ENCODE data around the gene DCAF6. TPM values are rescaled to one million over a fixed set of nuclear protein-coding genes. Genes with fewer than 3 reads are reported as not detected.

DCAF6 gene
- polyA plus RNA-seq, 4 donors: 28.9 to 63.2 (median 35.6) TPM

GRCh38 chr1:168019407-168019806 lies 82.9 kb downstream of the DCAF6 start:
- Histone ChIP-seq H3K9me3 (ENCODE audit: control insufficient read depth in 2 of 2, insufficient read depth in 1 of 2, low read depth in 1 of 2, low read length in 1 of 2) (no peaks in the 10 kb centered on the region), H3K27me3 (ENCODE audit: control insufficient read depth in 3 of 3, insufficient read depth in 3 of 3, low read length in 3 of 3) (no peaks in the 10 kb centered on the region), H3K36me3 (ENCODE audit: control insufficient read depth in 3 of 3, insufficient read depth in 2 of 3, low read depth in 1 of 3, low read length in 3 of 3) (peaks cover 6 to 16% (median 6%) of the 10 kb centered on the region in 3 donors), H3K4me3 (ENCODE audit: low read depth in 1 of 3, low read length in 3 of 3) (no peak overlapping the region), H3K27ac (ENCODE audit: low read depth in 1 of 3, low read length in 2 of 3) (no peak overlapping the region), H3K4me1 (ENCODE audit: control insufficient read depth in 3 of 3, insufficient read depth in 2 of 3, low read depth in 1 of 3, low read length in 2 of 3) (no peaks in the 10 kb centered on the region)
- no peak for FAIRE-seq
- 91 to 100% (median 96%) methylated on average over 1 of the region's 1 CpG for WGBS, 3 donors
- DNase-seq: no peak

GRCh38 chr1:168031198-168031597 lies 94.7 kb downstream of the DCAF6 start:
- 94 to 99% (median 97%) methylated on average over 5 of the region's 5 CpGs for WGBS, 3 donors
- H3K27ac ChIP-seq (ENCODE audit: low read depth in 1 of 3, low read length in 2 of 3): no peak overlapping the region
- no peaks in the 10 kb centered on the region for H3K27me3 ChIP-seq (ENCODE audit: control insufficient read depth in 3 of 3, insufficient read depth in 3 of 3, low read length in 3 of 3)
- H3K36me3 ChIP-seq (ENCODE audit: control insufficient read depth in 3 of 3, insufficient read depth in 2 of 3, low read depth in 1 of 3, low read length in 3 of 3): peaks cover 0 to 11% (median 4%) of the 10 kb centered on the region in 3 donors
- no peak for DNase-seq
- H3K9me3 ChIP-seq (ENCODE audit: control insufficient read depth in 2 of 2, insufficient read depth in 1 of 2, low read depth in 1 of 2, low read length in 1 of 2): no peaks in the 10 kb centered on the region
- H3K4me3 ChIP-seq (ENCODE audit: low read depth in 1 of 3, low read length in 3 of 3): no peak overlapping the region
- no peaks in the 10 kb centered on the region for H3K4me1 ChIP-seq (ENCODE audit: control insufficient read depth in 3 of 3, insufficient read depth in 2 of 3, low read depth in 1 of 3, low read length in 2 of 3)
- no peak for FAIRE-seq

DNA sequence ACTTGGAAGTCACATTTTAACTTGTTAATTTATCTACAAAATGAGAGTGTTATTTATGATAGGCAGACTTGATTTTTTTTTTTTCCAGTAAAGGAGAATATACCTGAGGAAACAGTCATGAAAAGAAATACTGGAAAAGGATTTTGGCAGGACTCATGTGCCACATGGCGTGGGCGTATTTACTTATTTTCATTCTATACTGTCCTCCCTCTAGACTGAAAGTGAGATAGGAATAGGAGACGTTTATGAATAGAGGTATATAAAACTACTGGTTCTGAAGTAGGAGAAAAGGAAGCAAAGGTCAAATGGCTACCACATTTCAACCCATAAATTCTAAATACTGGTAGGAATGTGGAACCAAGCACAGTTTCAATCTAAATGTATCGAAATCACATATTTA lies 95.1 kb downstream of the DCAF6 start:
- H3K36me3 ChIP-seq (ENCODE audit: control insufficient read depth in 3 of 3, insufficient read depth in 2 of 3, low read depth in 1 of 3, low read length in 3 of 3): peaks cover 0 to 11% (median 4%) of the 10 kb centered on the region in 3 donors
- H3K27me3 ChIP-seq (ENCODE audit: control insufficient read depth in 3 of 3, insufficient read depth in 3 of 3, low read length in 3 of 3): no peaks in the 10 kb centered on the region
- no peak for DNase-seq
- no peak overlapping the region for H3K27ac ChIP-seq (ENCODE audit: low read depth in 1 of 3, low read length in 2 of 3)
- 81 to 83% (median 82%) methylated on average over 4 of the region's 4 CpGs for WGBS, 3 donors
- no peaks in the 10 kb centered on the region for H3K4me1 ChIP-seq (ENCODE audit: control insufficient read depth in 3 of 3, insufficient read depth in 2 of 3, low read depth in 1 of 3, low read length in 2 of 3)
- H3K9me3 ChIP-seq (ENCODE audit: control insufficient read depth in 2 of 2, insufficient read depth in 1 of 2, low read depth in 1 of 2, low read length in 1 of 2): no peaks in the 10 kb centered on the region
- no peak overlapping the region for H3K4me3 ChIP-seq (ENCODE audit: low read depth in 1 of 3, low read length in 3 of 3)
- no peak for FAIRE-seq

DNA sequence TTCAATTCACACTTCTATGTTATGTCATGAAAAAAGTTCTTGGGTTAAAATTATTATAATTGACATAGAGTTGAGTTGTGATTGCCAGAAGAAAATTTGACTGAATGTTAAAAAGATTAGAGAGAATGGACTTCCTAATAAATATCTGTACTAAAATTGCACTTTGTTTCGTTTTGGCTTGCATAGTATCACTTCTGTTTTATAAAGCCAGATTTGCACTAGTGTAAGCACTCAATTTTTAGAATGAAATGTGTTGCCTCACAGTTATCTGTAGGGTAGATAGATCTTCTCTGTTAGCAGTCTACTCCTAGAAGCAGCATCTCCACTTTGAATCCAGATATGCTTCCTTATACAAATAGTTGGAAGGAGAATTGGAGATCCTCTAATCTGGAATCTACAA lies 95.5 kb downstream of the DCAF6 start:
- Histone ChIP-seq H3K4me1 (ENCODE audit: control insufficient read depth in 3 of 3, insufficient read depth in 2 of 3, low read depth in 1 of 3, low read length in 2 of 3) (no peaks in the 10 kb centered on the region), H3K9me3 (ENCODE audit: control insufficient read depth in 2 of 2, insufficient read depth in 1 of 2, low read depth in 1 of 2, low read length in 1 of 2) (no peaks in the 10 kb centered on the region), H3K27ac (ENCODE audit: low read depth in 1 of 3, low read length in 2 of 3) (no peak overlapping the region), H3K36me3 (ENCODE audit: control insufficient read depth in 3 of 3, insufficient read depth in 2 of 3, low read depth in 1 of 3, low read length in 3 of 3) (peaks cover 0 to 11% (median 2%) of the 10 kb centered on the region in 3 donors), H3K27me3 (ENCODE audit: control insufficient read depth in 3 of 3, insufficient read depth in 3 of 3, low read length in 3 of 3) (no peaks in the 10 kb centered on the region), H3K4me3 (ENCODE audit: low read depth in 1 of 3, low read length in 3 of 3) (no peak overlapping the region)
- FAIRE-seq (no peak), DNase-seq (no peak)
- WGBS, 3 donors: 74 to 81% (median 76%) methylated on average over 1 of the region's 1 CpG

DNA sequence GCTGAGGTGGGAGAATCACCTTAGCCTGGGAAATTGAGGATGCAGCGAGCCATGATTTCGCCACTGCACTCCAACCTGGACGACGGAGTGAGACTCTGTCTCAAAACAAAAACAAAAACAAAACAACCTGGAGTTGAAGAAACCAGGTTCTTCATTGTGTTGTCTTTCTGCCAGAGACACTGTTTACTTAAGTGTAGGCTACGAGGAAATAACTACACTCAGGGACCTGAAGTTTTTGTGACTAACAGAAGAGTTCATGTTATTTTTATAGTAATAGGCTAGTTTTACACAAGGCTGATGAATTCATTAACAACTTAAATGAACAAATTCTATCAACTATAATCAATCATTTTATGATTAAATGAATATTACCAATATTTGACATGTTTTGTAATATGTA lies 98.9 kb downstream of the DCAF6 start:
- H3K27ac ChIP-seq (ENCODE audit: low read depth in 1 of 3, low read length in 2 of 3): no peak overlapping the region
- 87 to 92% (median 91%) methylated on average over 5 of the region's 5 CpGs for WGBS, 3 donors
- H3K27me3 ChIP-seq (ENCODE audit: control insufficient read depth in 3 of 3, insufficient read depth in 3 of 3, low read length in 3 of 3): no peaks in the 10 kb centered on the region
- no peak for FAIRE-seq
- H3K9me3 ChIP-seq (ENCODE audit: control insufficient read depth in 2 of 2, insufficient read depth in 1 of 2, low read depth in 1 of 2, low read length in 1 of 2): no peaks in the 10 kb centered on the region
- no peak for DNase-seq
- no peak overlapping the region for H3K4me3 ChIP-seq (ENCODE audit: low read depth in 1 of 3, low read length in 3 of 3)
- H3K4me1 ChIP-seq (ENCODE audit: control insufficient read depth in 3 of 3, insufficient read depth in 2 of 3, low read depth in 1 of 3, low read length in 2 of 3): no peaks in the 10 kb centered on the region
- H3K36me3 ChIP-seq (ENCODE audit: control insufficient read depth in 3 of 3, insufficient read depth in 2 of 3, low read depth in 1 of 3, low read length in 3 of 3): peaks cover 0 to 8% (median 2%) of the 10 kb centered on the region in 3 donors

DNA sequence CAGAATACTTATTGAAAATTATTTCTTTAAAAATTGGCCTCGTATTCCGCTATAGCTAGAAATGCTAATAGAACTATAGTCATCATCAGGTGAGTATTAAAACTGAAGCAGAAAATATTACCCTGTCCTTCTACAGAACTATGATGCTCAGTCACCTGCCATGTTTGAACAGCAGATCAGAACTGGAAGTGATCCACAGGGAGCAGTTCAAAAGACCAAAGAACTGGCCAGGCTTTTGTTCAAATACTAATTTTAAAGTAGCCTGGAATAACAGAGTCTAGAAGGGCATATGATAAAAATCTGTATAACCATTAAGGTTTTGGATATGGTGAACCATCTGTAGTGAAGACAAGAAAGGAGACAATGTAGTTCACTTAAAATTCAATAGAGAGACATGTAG lies 105.9 kb downstream of the DCAF6 start:
- 97 to 99% (median 99%) methylated on average over 2 of the region's 2 CpGs for WGBS, 3 donors
- FAIRE-seq (no peak), DNase-seq (no peak)

GRCh38 chr1:168045311-168045710 lies 108.8 kb downstream of the DCAF6 start:
- 83 to 96% (median 95%) methylated on average over 1 of the region's 1 CpG for WGBS, 3 donors
- H3K27ac ChIP-seq (ENCODE audit: low read depth in 1 of 3, low read length in 2 of 3): no peak overlapping the region
- H3K36me3 ChIP-seq (ENCODE audit: control insufficient read depth in 3 of 3, insufficient read depth in 2 of 3, low read depth in 1 of 3, low read length in 3 of 3): peaks cover 4 to 9% (median 8%) of the 10 kb centered on the region in 3 donors
- FAIRE-seq (no peak), DNase-seq (no peak)
- no peaks in the 10 kb centered on the region for H3K4me1 ChIP-seq (ENCODE audit: control insufficient read depth in 3 of 3, insufficient read depth in 2 of 3, low read depth in 1 of 3, low read length in 2 of 3)
- H3K9me3 ChIP-seq (ENCODE audit: control insufficient read depth in 2 of 2, insufficient read depth in 1 of 2, low read depth in 1 of 2, low read length in 1 of 2): no peaks in the 10 kb centered on the region
- no peak overlapping the region for H3K4me3 ChIP-seq (ENCODE audit: low read depth in 1 of 3, low read length in 3 of 3)
- no peaks in the 10 kb centered on the region for H3K27me3 ChIP-seq (ENCODE audit: control insufficient read depth in 3 of 3, insufficient read depth in 3 of 3, low read length in 3 of 3)

More for the DNA sequence above, 105.9 kb downstream of the DCAF6 start:
- Histone ChIP-seq H3K36me3 (ENCODE audit: control insufficient read depth in 3 of 3, insufficient read depth in 2 of 3, low read depth in 1 of 3, low read length in 3 of 3) (peaks cover 2 to 8% (median 4%) of the 10 kb centered on the region in 3 donors), H3K27me3 (ENCODE audit: control insufficient read depth in 3 of 3, insufficient read depth in 3 of 3, low read length in 3 of 3) (no peaks in the 10 kb centered on the region), H3K9me3 (ENCODE audit: control insufficient read depth in 2 of 2, insufficient read depth in 1 of 2, low read depth in 1 of 2, low read length in 1 of 2) (no peaks in the 10 kb centered on the region), H3K4me1 (ENCODE audit: control insufficient read depth in 3 of 3, insufficient read depth in 2 of 3, low read depth in 1 of 3, low read length in 2 of 3) (no peaks in the 10 kb centered on the region), H3K4me3 (ENCODE audit: low read depth in 1 of 3, low read length in 3 of 3) (no peak overlapping the region), H3K27ac (ENCODE audit: low read depth in 1 of 3, low read length in 2 of 3) (no peak overlapping the region)

DNA sequence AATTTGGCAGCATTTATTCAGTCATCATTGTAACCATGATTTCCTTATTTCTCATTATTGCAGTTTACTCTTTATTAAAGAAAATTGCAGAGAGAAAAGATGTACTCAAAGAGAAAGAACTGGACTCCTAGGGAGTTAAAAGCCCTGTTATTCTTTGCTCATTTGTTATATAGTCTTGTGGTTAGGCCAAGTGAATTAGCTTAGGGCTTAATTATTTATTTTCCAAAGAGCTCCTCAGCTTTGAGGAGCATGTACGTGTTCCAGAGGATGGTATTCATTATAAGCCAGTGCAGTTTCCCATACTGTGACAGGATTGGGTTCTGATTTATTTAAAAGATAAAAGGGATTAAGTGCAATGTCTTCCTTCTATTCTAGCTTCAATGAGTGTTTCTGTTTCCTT lies 113.8 kb downstream of the DCAF6 start:
- FAIRE-seq (no peak), DNase-seq (no peak)
- Histone ChIP-seq H3K27me3 (ENCODE audit: control insufficient read depth in 3 of 3, insufficient read depth in 3 of 3, low read length in 3 of 3) (no peaks in the 10 kb centered on the region), H3K4me3 (ENCODE audit: low read depth in 1 of 3, low read length in 3 of 3) (no peak overlapping the region), H3K9me3 (ENCODE audit: control insufficient read depth in 2 of 2, insufficient read depth in 1 of 2, low read depth in 1 of 2, low read length in 1 of 2) (no peaks in the 10 kb centered on the region), H3K4me1 (ENCODE audit: control insufficient read depth in 3 of 3, insufficient read depth in 2 of 3, low read depth in 1 of 3, low read length in 2 of 3) (no peaks in the 10 kb centered on the region), H3K27ac (ENCODE audit: low read depth in 1 of 3, low read length in 2 of 3) (no peak overlapping the region), H3K36me3 (ENCODE audit: control insufficient read depth in 3 of 3, insufficient read depth in 2 of 3, low read depth in 1 of 3, low read length in 3 of 3) (peaks cover 2 to 11% (median 3%) of the 10 kb centered on the region in 3 donors)
- WGBS, 3 donors: 78 to 97% (median 95%) methylated on average over 1 of the region's 1 CpG

DNA sequence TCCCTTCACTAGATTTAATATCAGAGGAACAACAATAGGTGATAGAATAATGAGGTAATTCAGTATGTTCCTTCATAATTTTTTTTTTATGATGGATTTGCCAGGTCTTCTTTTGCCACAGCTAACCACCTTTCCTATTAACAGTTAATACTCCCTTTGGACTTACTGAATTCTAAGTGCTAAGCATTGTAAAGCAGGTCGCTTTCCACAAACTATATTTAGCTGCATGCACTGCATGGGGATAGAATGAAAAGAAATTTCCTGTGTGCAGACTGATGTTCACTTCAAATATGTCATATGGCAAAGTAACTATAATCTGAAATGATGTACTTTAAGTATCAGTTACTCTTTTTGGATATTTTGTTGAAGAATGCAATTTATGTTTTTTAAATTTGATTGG lies 114.4 kb downstream of the DCAF6 start:
- no peak overlapping the region for H3K27ac ChIP-seq (ENCODE audit: low read depth in 1 of 3, low read length in 2 of 3)
- H3K36me3 ChIP-seq (ENCODE audit: control insufficient read depth in 3 of 3, insufficient read depth in 2 of 3, low read depth in 1 of 3, low read length in 3 of 3): peaks cover 2 to 11% (median 3%) of the 10 kb centered on the region in 3 donors
- FAIRE-seq (no peak), DNase-seq (no peak)
- H3K9me3 ChIP-seq (ENCODE audit: control insufficient read depth in 2 of 2, insufficient read depth in 1 of 2, low read depth in 1 of 2, low read length in 1 of 2): no peaks in the 10 kb centered on the region
- H3K4me1 ChIP-seq (ENCODE audit: control insufficient read depth in 3 of 3, insufficient read depth in 2 of 3, low read depth in 1 of 3, low read length in 2 of 3): no peaks in the 10 kb centered on the region
- H3K4me3 ChIP-seq (ENCODE audit: low read depth in 1 of 3, low read length in 3 of 3): no peak overlapping the region
- H3K27me3 ChIP-seq (ENCODE audit: control insufficient read depth in 3 of 3, insufficient read depth in 3 of 3, low read length in 3 of 3): no peaks in the 10 kb centered on the region
- WGBS, 3 donors: 86 to 97% (median 87%) methylated on average over 1 of the region's 1 CpG
